GM20431 (cell line): Measurements from ENCODE around the gene TKTL1.

Experiments
- in situ Hi-C: fragments of 300-500 bp; cut with MseI, MboI; formaldehyde crosslinking; loops from one replicate; pipeline ENCODE4 v1.15.0; 2020; ENCODE audit warnings: low sequenced_read_pairs; ENCODE audit not compliant: unreplicated experiment

TKTL1 gene

DNA sequence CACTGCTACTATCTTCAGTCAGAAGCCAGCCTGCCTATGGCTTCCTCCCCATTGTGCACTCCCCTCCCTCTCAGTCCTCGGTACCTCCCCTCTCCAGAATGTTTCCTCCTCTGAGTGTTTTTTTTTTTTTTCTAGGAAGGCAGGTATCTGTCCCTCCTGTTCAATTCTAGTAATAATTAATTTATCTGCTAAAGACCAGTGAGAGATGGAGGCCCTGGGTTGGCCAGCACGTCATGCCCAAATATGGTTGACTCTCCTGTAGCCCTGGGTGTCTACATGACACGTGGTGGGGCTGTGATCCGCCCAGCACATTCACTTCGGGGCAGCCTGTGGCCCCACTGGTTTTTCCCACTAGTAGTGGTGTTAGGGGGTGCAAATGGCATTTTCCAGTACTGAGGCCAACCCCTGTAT, 77.0 kb downstream of the TKTL1 start:
- in situ Hi-C loops: no loop called here

- in situ Hi-C loops: no loop called here
Observed at GRCh38 chrX:154373340-154374306, 78.0 kb downstream of the TKTL1 start.

GRCh38 chrX:154374313-154375155, 78.9 kb downstream of the TKTL1 start, which contains the start of gene FLNA:
Gene FLNA (minus strand): TSS chrX:154374634. CDS start chrX:154371245, 3,389 bp downstream.
- in situ Hi-C loops: no loop called here

- in situ Hi-C loops: no loop called here
Observed at GRCh38 chrX:154375156-154375504, 79.5 kb downstream of the TKTL1 start.

DNA sequence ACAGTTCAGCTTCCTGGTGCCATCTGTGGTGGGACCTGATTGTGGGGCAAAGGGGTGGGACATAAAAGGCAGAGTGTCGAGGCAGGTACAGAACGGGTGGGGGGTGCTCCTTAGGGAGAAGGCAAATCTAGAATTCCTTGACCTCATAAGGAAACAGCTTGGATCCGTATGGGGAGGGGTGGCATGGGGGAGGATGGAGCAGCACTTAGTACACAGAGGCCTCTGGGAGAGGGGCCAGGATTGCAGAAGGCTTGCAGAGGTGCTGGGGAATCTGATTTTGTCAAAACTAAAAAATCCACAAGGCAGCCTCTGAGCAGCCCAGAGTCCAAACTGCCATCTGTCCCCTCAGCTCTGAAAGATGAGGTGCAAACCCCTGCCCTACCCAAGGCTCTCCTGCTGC, 81.2 kb downstream of the TKTL1 start:
- in situ Hi-C loops: no loop called here

GRCh38 chrX:154378059-154378798, 82.6 kb downstream of the TKTL1 start:
- in situ Hi-C loops: no loop called here

GRCh38 chrX:154378799-154379568, 83.4 kb downstream of the TKTL1 start, which contains the start of gene EMD:
Gene EMD (plus strand): TSS chrX:154379295. CDS start chrX:154379485, 190 bp downstream.
- in situ Hi-C loops: no loop called here

GRCh38 chrX:154379569-154379951, 84.0 kb downstream of the TKTL1 start:
- in situ Hi-C loops: no loop called here
